HG03469 (cell line): Measurements from ENCODE around the gene LRRC4C.

Experiments used
- ATAC-seq: cut with Tn5 transposase; IDR thresholded peaks from one replicate; pipeline ENCODE4 v1.9.1; 2021; ENCODE audit warnings: mild to moderate bottlenecking, moderate library complexity, moderate number of reproducible peaks; ENCODE audit not compliant: unreplicated experiment

Gene LRRC4C

GRCh38 chr11:40134820-40135570, 1324.5 kb downstream of the LRRC4C start:
- no peak for ATAC-seq

GRCh38 chr11:40133498-40133897, 1326.0 kb downstream of the LRRC4C start:
- no peak for ATAC-seq

- ATAC-seq: no peak
Measured at GRCh38 chr11:40132912-40133311, 1326.5 kb downstream of the LRRC4C start.

- no peak for ATAC-seq
Measured at GRCh38 chr11:40130427-40130826, 1329.0 kb downstream of the LRRC4C start.

- no peak for ATAC-seq
Measured at GRCh38 chr11:40129266-40129665, 1330.2 kb downstream of the LRRC4C start.

- no peak for ATAC-seq
Measured at GRCh38 chr11:40125054-40125453, 1334.4 kb downstream of the LRRC4C start.

GRCh38 chr11:40119661-40120060, 1339.8 kb downstream of the LRRC4C start:
- ATAC-seq: no peak

GRCh38 chr11:40118780-40119179, 1340.7 kb downstream of the LRRC4C start:
- no peak for ATAC-seq

GRCh38 chr11:40118026-40118425, 1341.4 kb downstream of the LRRC4C start:
- no peak for ATAC-seq

- no peak for ATAC-seq
Measured at GRCh38 chr11:40104941-40105550, 1354.4 kb downstream of the LRRC4C start.

- no peak for ATAC-seq
Measured at GRCh38 chr11:40100781-40101180, 1358.7 kb downstream of the LRRC4C start.

- no peak for ATAC-seq
Measured at GRCh38 chr11:40100162-40100553, 1359.3 kb downstream of the LRRC4C start.

GRCh38 chr11:40099426-40100161, 1359.9 kb downstream of the LRRC4C start:
- ATAC-seq: no peak

GRCh38 chr11:40095446-40095845, 1364.0 kb downstream of the LRRC4C start:
- ATAC-seq: no peak

- ATAC-seq: no peak
Measured at GRCh38 chr11:40094954-40095353, 1364.5 kb downstream of the LRRC4C start.

- no peak for ATAC-seq
Measured at GRCh38 chr11:40080434-40080833, 1379.0 kb downstream of the LRRC4C start.
